ENCODE data around the gene TLE6. TPM values are rescaled to one million over a fixed set of nuclear protein-coding genes. Genes with fewer than 3 reads are reported as not detected.
A peak's percentile ranks its signal among the peaks of the same experiment; 100 is the strongest.
"Not testable (repeated sequence)": the region's sequence is repeated elsewhere in the genome, so short reads cannot be mapped to it uniquely, and the experiment has no call there.

The TLE6 gene
- total RNA-seq, result 6.7 TPM
- long read RNA-seq, partial matches to known transcripts, result 1 of 1 reads
- long read RNA-seq, other reads (novel, unspliced or antisense), result 0 of 1 reads

- peak; percentile 96 for ATAC-seq
- TF ChIP-seq CTCF (IDR thresholded peaks at IDR 0.05), result no peak
Observed at GRCh38 chr19:2977001-2977745, at the start of gene TLE6. TSS of gene TLE6 (plus strand) at chr19:2977564. CDS start at chr19:2978234, 670 bp downstream.

GRCh38 chr19:2933490-2933910 is 43.9 kb upstream of the TLE6 start:
- no peak overlapping the region for H3K27ac ChIP-seq
- H3K36me3 ChIP-seq, result peaks cover 43% of the 10 kb centered on the region
- peaks cover 21% of the 10 kb centered on the region for H3K9me3 ChIP-seq
- no peak for TF ChIP-seq CTCF (IDR thresholded peaks at IDR 0.05)
- intact Hi-C loops (cut with DNase I), result no loop called here
- H3K4me1 ChIP-seq, result no peaks in the 10 kb centered on the region
- DNase-seq (no peak), ATAC-seq (no peak)
- no peak overlapping the region for H3K4me3 ChIP-seq
- no peaks in the 10 kb centered on the region for H3K27me3 ChIP-seq

More at GRCh38 chr19:2977001-2977745, at the start of gene TLE6:
- peak within 1 kb of the TSS; percentile 57 for H3K4me3 ChIP-seq
- peaks cover 61% of the 10 kb centered on the region for H3K4me1 ChIP-seq
- peak within 1 kb of the TSS; percentile 66 for H3K27ac ChIP-seq
- intact Hi-C loops (cut with DNase I), result no loop called here
- H3K9me3 ChIP-seq, result no peaks in the 10 kb centered on the region
- no peaks in the 10 kb centered on the region for H3K27me3 ChIP-seq
- no peaks in the 10 kb centered on the region for H3K36me3 ChIP-seq
- DNase-seq, result peak; percentile 98

GRCh38 chr19:2935863-2936262 is 41.5 kb upstream of the TLE6 start:
- H3K4me3 ChIP-seq; H3K4me1 ChIP-seq; H3K27me3 ChIP-seq; H3K27ac ChIP-seq; DNase-seq; intact Hi-C loops (cut with DNase I); ATAC-seq: not testable (repeated sequence)
- Histone ChIP-seq H3K36me3 (peaks cover 48% of the 10 kb centered on the region), H3K9me3 (peaks cover 19% of the 10 kb centered on the region)

GRCh38 chr19:2942928-2943640 is 34.3 kb upstream of the TLE6 start:
- H3K9me3 ChIP-seq, result no peaks in the 10 kb centered on the region
- no peak overlapping the region for H3K27ac ChIP-seq
- DNase-seq (no peak), ATAC-seq (no peak)
- intact Hi-C loops (cut with DNase I), result no loop called here
- H3K27me3 ChIP-seq, result no peaks in the 10 kb centered on the region
- peaks cover 4% of the 10 kb centered on the region for H3K36me3 ChIP-seq
- TF ChIP-seq CTCF (IDR thresholded peaks at IDR 0.05), result no peak
- H3K4me3 ChIP-seq, result no peak overlapping the region
- peaks cover 11% of the 10 kb centered on the region for H3K4me1 ChIP-seq

- ATAC-seq, result no peak
- peak overlapping the region; percentile 90 for H3K4me3 ChIP-seq
Observed at GRCh38 chr19:2944403-2944774, 33.0 kb upstream of the TLE6 start.

More at GRCh38 chr19:2944403-2944774, 33.0 kb upstream of the TLE6 start:
- peaks cover 3% of the 10 kb centered on the region for H3K36me3 ChIP-seq
- H3K27ac ChIP-seq, result peak overlapping the region; percentile 89
- no peak for DNase-seq
- H3K4me1 ChIP-seq, result peaks cover 18% of the 10 kb centered on the region
- intact Hi-C loops (cut with DNase I), result no loop called here
- no peaks in the 10 kb centered on the region for H3K27me3 ChIP-seq
- TF ChIP-seq CTCF (IDR thresholded peaks at IDR 0.05), result no peak
- no peaks in the 10 kb centered on the region for H3K9me3 ChIP-seq

Measured in upper lobe of right lung (tissue), 1 donor.